Caco-2 (cell line): ENCODE data around the gene PTPRN2. TPM values are rescaled to one million over a fixed set of nuclear protein-coding genes. Genes with fewer than 3 reads are reported as not detected.
"Not testable (repeated sequence)": the region's sequence is repeated elsewhere in the genome, so short reads cannot be mapped to it uniquely, and the experiment has no call there.

Experiments used
- BruUV-seq: library from RNA; stranded (reverse); fragments of 400-500 nt; replicated peaks from 2 replicates; lab custom pipeline; 2021; lab: Mats Ljungman, UMichigan
- CTCF ChIA-PET: fragments of 300-600 bp; sonication (Branson Sonifier 250); formaldehyde crosslinking; loops from one replicate; lab custom pipeline; 2022; ENCODE audit warnings: antibody characterized with exemption; lab: Charles Lee
- POLR2A ChIA-PET: fragments of 300-600 bp; sonication (Branson Sonifier 250); formaldehyde crosslinking; loops from one replicate; lab custom pipeline; 2022; ENCODE audit warnings: antibody characterized with exemption; lab: Charles Lee
- DNase-seq, 2 experiments: peaks; one replicate each; pipeline versions ENCODE4 v3.0.0 to v3.0.0-alpha.2; 2020 to 2022
- H3K27me3 ChIP-seq: replicated peaks from 2 replicates; pipeline ENCODE4 v1.6.0; 2011; ENCODE audit warnings: low read length; ENCODE audit not compliant: control insufficient read depth, insufficient read depth
- H3K36me3 ChIP-seq: 2 replicates; pipeline ENCODE4 v1.5.1; 2011; ENCODE audit warnings: low read length; ENCODE audit not compliant: control insufficient read depth, insufficient read depth
- H3K4me1 ChIP-seq: fragments of 250-450 bp; sonication (Bioruptor Pico); 2 replicates; pipeline ENCODE4 v1.5.1; 2020; ENCODE audit warnings: mild to moderate bottlenecking
- H3K4me3 ChIP-seq: 2 replicates; pipeline ENCODE4 v1.5.1; 2011; ENCODE audit warnings: low read depth, mild to moderate bottlenecking, control low read depth, low read length
- H3K9me3 ChIP-seq: fragments of 250-450 bp; sonication (Bioruptor Pico); 2 replicates; pipeline ENCODE4 v1.5.1; 2020; ENCODE audit warnings: mild to moderate bottlenecking, moderate library complexity
- H3K27ac Mint-ChIP-seq: one replicate; pipeline ENCODE4 v1.8.0; 2022; ENCODE audit warnings: mixed read lengths; ENCODE audit not compliant: unreplicated experiment
- H3K27me3 Mint-ChIP-seq: one replicate; pipeline ENCODE4 v1.8.0; 2022; ENCODE audit warnings: mixed read lengths; ENCODE audit not compliant: insufficient read depth, unreplicated experiment
- H3K36me3 Mint-ChIP-seq: one replicate; pipeline ENCODE4 v1.8.0; 2022; ENCODE audit warnings: mild to moderate bottlenecking, mixed read lengths; ENCODE audit not compliant: insufficient read depth, unreplicated experiment
- H3K4me1 Mint-ChIP-seq: one replicate; pipeline ENCODE4 v1.8.0; 2022; ENCODE audit warnings: low read depth, mixed read lengths; ENCODE audit not compliant: unreplicated experiment
- H3K4me3 Mint-ChIP-seq: one replicate; pipeline ENCODE4 v1.8.0; 2022; ENCODE audit warnings: mild to moderate bottlenecking, moderate library complexity, mixed read lengths; ENCODE audit not compliant: unreplicated experiment
- H3K9me3 Mint-ChIP-seq: one replicate; pipeline ENCODE4 v1.8.0; 2022; ENCODE audit warnings: mixed read lengths; ENCODE audit not compliant: unreplicated experiment
- CTCF ChIP-seq, 2 experiments: fragments of 200-600 bp in 1 of 2; IDR thresholded peaks; 1 replicate in 1 of 2; 2 replicates in 1 of 2; pipeline versions ENCODE4 v1.5.1 to v1.8.0; 2011 to 2022; ENCODE audit warnings: antibody characterized with exemption in 1 of 2, control low read depth in 1 of 2, inconsistent platforms in 1 of 2, low read depth in 1 of 2, low read length in 1 of 2, mild to moderate bottlenecking in 1 of 2, moderate library complexity in 1 of 2; ENCODE audit not compliant: insufficient read depth in 1 of 2, severe bottlenecking in 1 of 2, unreplicated experiment in 1 of 2
- intact Hi-C: fragments of 100-400 bp; cut with micrococcal nuclease; formaldehyde crosslinking; loops from one replicate; pipeline ENCODE4 v1.10.0; 2022; ENCODE audit not compliant: unreplicated experiment
- total RNA-seq: library from RNA; stranded (reverse); gene quantifications from 2 replicates; pipeline ENCODE4 v1.2.3, GENCODE V29; 2022

Gene PTPRN2
- total RNA-seq, 1 experiment from 2014 or later = 1.4 TPM

GRCh38 chr7:157666530-157667040, 921.0 kb downstream of the PTPRN2 start:
- no TSS peak for BruUV-seq
- no peak overlapping the region for H3K4me3 Mint-ChIP-seq
- Histone ChIP-seq H3K36me3 (no peaks in the 10 kb centered on the region), H3K4me3 (no peak overlapping the region), H3K27me3 (no peaks in the 10 kb centered on the region), H3K4me1 (no peaks in the 10 kb centered on the region), H3K9me3 (no peaks in the 10 kb centered on the region)
- H3K9me3 Mint-ChIP-seq = no peaks in the 10 kb centered on the region
- DNase-seq = no peak
- no peaks in the 10 kb centered on the region for H3K4me1 Mint-ChIP-seq
- no peaks in the 10 kb centered on the region for H3K27me3 Mint-ChIP-seq
- no peak overlapping the region for H3K27ac Mint-ChIP-seq
- CTCF ChIA-PET = no interaction called here
- TF ChIP-seq CTCF (IDR thresholded peaks at IDR 0.05; ENCODE audit: insufficient read depth in 1 of 2, low read depth in 1 of 2, low read length in 1 of 2, severe bottlenecking in 1 of 2, unreplicated experiment in 1 of 2) = no peak
- no peaks in the 10 kb centered on the region for H3K36me3 Mint-ChIP-seq
- POLR2A ChIA-PET = no interaction called here
- intact Hi-C loops = no loop called here

- H3K27ac Mint-ChIP-seq, H3K36me3 ChIP-seq, H3K27me3 ChIP-seq, H3K4me3 ChIP-seq, H3K9me3 ChIP-seq, POLR2A ChIA-PET, CTCF ChIA-PET, BruUV-seq, H3K4me1 ChIP-seq, H3K4me3 Mint-ChIP-seq, DNase-seq, H3K4me1 Mint-ChIP-seq, H3K9me3 Mint-ChIP-seq, H3K36me3 Mint-ChIP-seq, intact Hi-C loops, H3K27me3 Mint-ChIP-seq: not testable (repeated sequence)
Observed at GRCh38 chr7:157665634-157665988, 922.0 kb downstream of the PTPRN2 start.

GRCh38 chr7:157664871-157665633, 922.6 kb downstream of the PTPRN2 start:
- H3K9me3 Mint-ChIP-seq = no peaks in the 10 kb centered on the region
- H3K4me1 Mint-ChIP-seq = no peaks in the 10 kb centered on the region
- H3K27me3 ChIP-seq = no peaks in the 10 kb centered on the region
- no peaks in the 10 kb centered on the region for H3K27me3 Mint-ChIP-seq
- H3K4me3 Mint-ChIP-seq = no peak overlapping the region
- no peak for TF ChIP-seq CTCF (IDR thresholded peaks at IDR 0.05; ENCODE audit: insufficient read depth in 1 of 2, low read depth in 1 of 2, low read length in 1 of 2, severe bottlenecking in 1 of 2, unreplicated experiment in 1 of 2)
- intact Hi-C loops = no loop called here
- no peaks in the 10 kb centered on the region for H3K9me3 ChIP-seq
- no peaks in the 10 kb centered on the region for H3K4me1 ChIP-seq
- ChIA-PET POLR2A (no interaction called here), CTCF (no interaction called here)
- H3K36me3 ChIP-seq = no peaks in the 10 kb centered on the region
- no TSS peak for BruUV-seq
- no peak overlapping the region for H3K27ac Mint-ChIP-seq
- no peak for DNase-seq
- H3K36me3 Mint-ChIP-seq = no peaks in the 10 kb centered on the region
- H3K4me3 ChIP-seq = no peak overlapping the region
